Fibroblast of lung (primary cell): Measurements from ENCODE around the gene DCUN1D1. TPM values are rescaled to one million over a fixed set of nuclear protein-coding genes. Genes with fewer than 3 reads are reported as not detected.

ENCODE experiments used
- DNase-seq, 2 donors: peaks; one replicate each; pipeline versions ENCODE4 v3.0.0 to v3.0.0-alpha.2; 2010; ENCODE audit warnings: low read depth in 2 of 2
- H2AFZ ChIP-seq: 2 replicates; pipeline ENCODE4 v1.5.1; 2012; ENCODE audit warnings: low read length, control low read depth, inconsistent platforms
- H3K27ac ChIP-seq: 2 replicates; pipeline ENCODE4 v1.5.1; 2011; ENCODE audit warnings: low read length, control low read depth; ENCODE audit not compliant: insufficient read depth
- H3K27me3 ChIP-seq: 2 replicates; pipeline ENCODE4 v1.5.1; 2011; ENCODE audit warnings: mild to moderate bottlenecking, low read length; ENCODE audit not compliant: control insufficient read depth, insufficient read depth
- H3K36me3 ChIP-seq: 2 replicates; pipeline ENCODE4 v1.5.1; 2011; ENCODE audit warnings: low read length; ENCODE audit not compliant: control insufficient read depth, insufficient read depth
- H3K4me1 ChIP-seq: 2 replicates; pipeline ENCODE4 v1.5.1; 2011; ENCODE audit warnings: low read length; ENCODE audit not compliant: control insufficient read depth, insufficient read depth; ENCODE audit errors: extremely low read depth
- H3K4me2 ChIP-seq: 2 replicates; pipeline ENCODE4 v1.5.1; 2011; ENCODE audit warnings: low read length, control low read depth; ENCODE audit not compliant: insufficient read depth; ENCODE audit errors: extremely low read depth
- H3K4me3 ChIP-seq, 4 experiments: fragments of 200-600 bp in 1 of 4; sonication (generic) in 1 of 4; replicated peaks in 1 of 4; 2 replicates each; pipeline ENCODE4 v1.5.1; 2011 to 2016; ENCODE audit warnings: low read length in 4 of 4, low read depth in 3 of 4, mild to moderate bottlenecking in 3 of 4, control low read depth in 2 of 4, inconsistent platforms in 1 of 4, mixed read lengths in 1 of 4; ENCODE audit not compliant: insufficient read depth in 1 of 4; ENCODE audit errors: control extremely low read depth in 1 of 4
- H3K79me2 ChIP-seq: 2 replicates; pipeline ENCODE4 v1.5.1; 2012; ENCODE audit warnings: mild to moderate bottlenecking, low read length, inconsistent platforms; ENCODE audit not compliant: control insufficient read depth, insufficient read depth
- H3K9ac ChIP-seq: 2 replicates; pipeline ENCODE4 v1.5.1; 2011; ENCODE audit warnings: mild to moderate bottlenecking, low read length, control low read depth; ENCODE audit not compliant: insufficient read depth
- H3K9me3 ChIP-seq: 2 replicates; pipeline ENCODE4 v1.5.1; 2012; ENCODE audit warnings: low read depth, low read length; ENCODE audit not compliant: control insufficient read depth, insufficient read depth
- H4K20me1 ChIP-seq: 2 replicates; pipeline ENCODE4 v1.5.1; 2011; ENCODE audit warnings: low read length; ENCODE audit not compliant: control insufficient read depth, insufficient read depth; ENCODE audit errors: extremely low read depth
- CTCF ChIP-seq, 2 donors: IDR thresholded peaks in 1 of 2; conservative IDR thresholded peaks in 1 of 2; 1 replicate in 1 of 2; 2 replicates in 1 of 2; pipeline ENCODE4 v1.5.1; 2011 to 2012; ENCODE audit warnings: low read length in 2 of 2, control low read depth in 1 of 2, inconsistent platforms in 1 of 2, low read depth in 1 of 2, mild to moderate bottlenecking in 1 of 2
- EZH2 ChIP-seq: IDR thresholded peaks from 2 replicates; pipeline ENCODE4 v1.5.1; 2012; ENCODE audit warnings: low read length, control low read depth, mild to moderate bottlenecking; ENCODE audit errors: missing control alignments
- polyA plus RNA-seq, 2 donors: library from polyadenylated mRNA; depleted of rRNA in 1 of 2; stranded (reverse) in 1 of 2; unstranded in 1 of 2; fragments of >200 nt; gene quantifications; 2 replicates each; pipeline ENCODE4 v1.2.1, GENCODE V29; 2011 to 2012; ENCODE audit warnings: missing spikeins in 1 of 2
- total RNA-seq: library from RNA; depleted of rRNA; stranded (reverse); fragments of >200 nt; gene quantifications from 2 replicates; pipeline ENCODE4 v1.2.1, GENCODE V29; 2014

DCUN1D1 gene
- total and polyA plus RNA-seq, 2 donors (not counting 1 experiment from before 2014, with no cell fraction given), result 26.6 to 31.0 TPM

DNA sequence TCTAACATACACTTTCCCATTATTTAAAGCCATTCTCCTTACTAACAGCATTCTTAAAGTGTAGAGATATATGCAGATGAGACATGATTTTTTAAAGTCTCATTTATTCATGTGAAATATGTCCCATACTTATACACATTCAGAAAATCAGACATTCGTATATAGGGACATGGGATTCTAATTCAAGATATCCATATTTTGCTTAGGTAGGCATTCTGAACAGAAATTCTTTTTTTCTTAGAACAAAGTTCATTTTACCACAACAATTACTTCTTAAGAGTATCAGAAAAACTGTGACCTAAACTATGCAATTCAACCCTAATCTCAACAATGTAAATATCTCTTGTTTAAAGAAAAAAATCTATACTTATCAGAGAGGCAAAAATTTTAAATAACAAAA is 16.2 kb downstream of the DCUN1D1 start:
- H4K20me1 ChIP-seq, result no peaks in the 10 kb centered on the region
- no peak overlapping the region for H3K9ac ChIP-seq
- H2AFZ ChIP-seq, result no peak overlapping the region
- no peak overlapping the region for H3K4me3 ChIP-seq
- no peaks in the 10 kb centered on the region for H3K9me3 ChIP-seq
- no peak overlapping the region for H3K4me2 ChIP-seq
- H3K36me3 ChIP-seq, result peaks cover 1% of the 10 kb centered on the region
- H3K79me2 ChIP-seq, result peaks cover 15% of the 10 kb centered on the region
- H3K27me3 ChIP-seq, result no peaks in the 10 kb centered on the region
- H3K27ac ChIP-seq, result no peak overlapping the region
- no peak for DNase-seq
- TF ChIP-seq EZH2 (no peak), CTCF (conservative IDR thresholded peaks at IDR 0.05 in 1 of 2, IDR thresholded peaks at IDR 0.05 in 1 of 2; ENCODE audit: low read depth in 1 of 2, low read length in 2 of 2) (no peak)
- no peaks in the 10 kb centered on the region for H3K4me1 ChIP-seq

GRCh38 chr3:182962166-182962565 is 18.2 kb downstream of the DCUN1D1 start:
- H3K36me3 ChIP-seq, result peaks cover 3% of the 10 kb centered on the region
- H4K20me1 ChIP-seq, result no peaks in the 10 kb centered on the region
- H3K9ac ChIP-seq, result no peak overlapping the region
- H3K4me3 ChIP-seq, result no peak overlapping the region
- no peaks in the 10 kb centered on the region for H3K27me3 ChIP-seq
- TF ChIP-seq CTCF (conservative IDR thresholded peaks at IDR 0.05 in 1 of 2, IDR thresholded peaks at IDR 0.05 in 1 of 2; ENCODE audit: low read depth in 1 of 2, low read length in 2 of 2), result no peak
- TF ChIP-seq EZH2, result no peak
- no peak overlapping the region for H2AFZ ChIP-seq
- DNase-seq, result no peak
- no peak overlapping the region for H3K4me2 ChIP-seq
- H3K79me2 ChIP-seq, result peaks cover 6% of the 10 kb centered on the region
- no peaks in the 10 kb centered on the region for H3K4me1 ChIP-seq
- no peak overlapping the region for H3K27ac ChIP-seq
- no peaks in the 10 kb centered on the region for H3K9me3 ChIP-seq

GRCh38 chr3:182959474-182960350 is 20.6 kb downstream of the DCUN1D1 start:
- DNase-seq, result no peak
- peaks cover 4% of the 10 kb centered on the region for H3K36me3 ChIP-seq

More at GRCh38 chr3:182959474-182960350, 20.6 kb downstream of the DCUN1D1 start:
- H3K4me3 ChIP-seq, result no peak overlapping the region
- no peak overlapping the region for H3K4me2 ChIP-seq
- no peaks in the 10 kb centered on the region for H3K9me3 ChIP-seq
- no peaks in the 10 kb centered on the region for H3K79me2 ChIP-seq
- H4K20me1 ChIP-seq, result no peaks in the 10 kb centered on the region
- no peak overlapping the region for H3K9ac ChIP-seq
- TF ChIP-seq CTCF (conservative IDR thresholded peaks at IDR 0.05 in 1 of 2, IDR thresholded peaks at IDR 0.05 in 1 of 2; ENCODE audit: low read depth in 1 of 2, low read length in 2 of 2) (no peak), EZH2 (no peak)
- H3K27me3 ChIP-seq, result no peaks in the 10 kb centered on the region
- no peak overlapping the region for H2AFZ ChIP-seq
- H3K27ac ChIP-seq, result no peak overlapping the region
- H3K4me1 ChIP-seq, result no peaks in the 10 kb centered on the region
